Dermis blood vessel endothelial cell (primary cell): Measurements from ENCODE around the gene CYP26C1. TPM values are rescaled to one million over a fixed set of nuclear protein-coding genes. Genes with fewer than 3 reads are reported as not detected.

ENCODE experiments used
- total RNA-seq: library from RNA; depleted of rRNA; stranded (reverse); fragments of >200 nt; gene quantifications from 2 replicates; pipeline ENCODE4 v1.2.3, GENCODE V29; 2014

CYP26C1 gene
- total RNA-seq, 1 donor from 2014 or later: 5.4 TPM

Other genes starting within 250 kb of the CYP26C1 start
- 364 and 485 TPM in 2 replicates for gene EXOC6, start 212.3 kb upstream of the CYP26C1 start, total RNA-seq
- gene CYP26A1, start 13.1 kb downstream of the CYP26C1 start, total RNA-seq: 2.2 and 2.7 TPM in 2 replicates